ENCODE results near the gene ZNF680. TPM values are rescaled to one million over a fixed set of nuclear protein-coding genes. Genes with fewer than 3 reads are reported as not detected.
"Not testable (repeated sequence)": the region's sequence is repeated elsewhere in the genome, so short reads cannot be mapped to it uniquely, and the experiment has no call there.

Gene ZNF680
- polyA plus RNA-seq (2013, experiment 1 of 2; ENCODE audit: insufficient read length) = 2.9 TPM
- polyA plus RNA-seq (2013, experiment 2 of 2; ENCODE audit: insufficient read length) = 3.4 TPM

- peak; percentile 94 for DNase-seq
These were observed at the start of gene ZNF680 for GRCh38 chr7:64562626-64563278. Gene ZNF680 (minus strand): TSS chr7:64563071. CDS start chr7:64562954, 117 bp downstream.

DNA sequence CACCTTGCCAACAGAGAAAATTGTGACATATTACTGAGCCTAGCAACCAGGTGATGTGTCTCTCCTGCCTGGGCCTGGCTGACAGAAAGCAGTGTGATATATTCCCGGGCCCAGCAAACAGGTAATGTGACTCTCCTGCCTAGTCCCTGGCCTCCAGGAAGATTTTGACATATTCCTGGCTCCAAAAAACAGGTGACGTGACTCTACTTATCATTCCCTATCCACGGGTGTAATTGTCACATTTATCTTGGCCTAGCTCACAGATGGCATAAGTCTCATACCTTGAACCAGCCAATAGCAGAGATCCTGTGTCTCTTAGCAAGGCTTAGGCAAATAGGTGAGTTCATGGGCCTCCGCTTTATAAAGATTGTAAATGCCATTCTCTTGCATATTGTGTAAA lies 49.6 kb upstream of the ZNF680 start:
- no peak for DNase-seq

DNA sequence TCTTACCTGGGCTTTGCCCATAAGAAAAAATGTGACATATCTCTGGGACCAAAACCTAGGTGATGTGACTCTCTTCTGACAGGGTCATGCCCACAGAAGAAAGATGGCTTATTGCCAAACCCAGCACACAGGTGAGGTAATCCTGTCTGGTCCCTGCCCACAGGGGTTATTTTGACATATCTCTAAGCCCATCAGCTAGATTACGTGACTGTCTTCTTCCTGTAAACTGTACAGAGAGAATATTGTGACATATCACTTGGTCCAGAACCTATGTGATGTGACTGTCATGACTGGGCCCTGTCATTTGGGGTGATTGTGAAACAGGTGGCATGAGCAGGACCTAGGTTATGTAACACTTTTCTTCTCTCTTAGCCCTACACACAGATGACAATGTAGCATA lies 48.8 kb upstream of the ZNF680 start:
- no peak for DNase-seq

DNA sequence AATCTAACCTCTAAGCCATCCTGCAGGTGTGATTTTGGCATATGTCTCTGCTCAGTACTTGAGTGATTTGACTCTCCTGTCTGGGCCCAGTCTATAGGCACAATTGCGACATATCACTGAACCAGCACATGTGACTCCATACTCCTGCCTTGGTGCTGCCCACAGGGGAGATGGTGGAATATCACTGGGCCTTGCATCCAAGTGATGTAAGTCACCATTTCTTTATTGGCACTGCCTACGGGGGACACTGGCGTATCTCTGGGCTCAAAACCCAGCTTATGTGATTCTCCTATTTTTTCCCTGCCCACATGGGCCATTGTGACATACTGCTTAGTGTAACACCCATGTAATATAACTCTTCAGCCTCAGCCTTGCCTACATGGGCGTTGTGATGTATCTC lies 48.1 kb upstream of the ZNF680 start:
- DNase-seq = no peak

DNA sequence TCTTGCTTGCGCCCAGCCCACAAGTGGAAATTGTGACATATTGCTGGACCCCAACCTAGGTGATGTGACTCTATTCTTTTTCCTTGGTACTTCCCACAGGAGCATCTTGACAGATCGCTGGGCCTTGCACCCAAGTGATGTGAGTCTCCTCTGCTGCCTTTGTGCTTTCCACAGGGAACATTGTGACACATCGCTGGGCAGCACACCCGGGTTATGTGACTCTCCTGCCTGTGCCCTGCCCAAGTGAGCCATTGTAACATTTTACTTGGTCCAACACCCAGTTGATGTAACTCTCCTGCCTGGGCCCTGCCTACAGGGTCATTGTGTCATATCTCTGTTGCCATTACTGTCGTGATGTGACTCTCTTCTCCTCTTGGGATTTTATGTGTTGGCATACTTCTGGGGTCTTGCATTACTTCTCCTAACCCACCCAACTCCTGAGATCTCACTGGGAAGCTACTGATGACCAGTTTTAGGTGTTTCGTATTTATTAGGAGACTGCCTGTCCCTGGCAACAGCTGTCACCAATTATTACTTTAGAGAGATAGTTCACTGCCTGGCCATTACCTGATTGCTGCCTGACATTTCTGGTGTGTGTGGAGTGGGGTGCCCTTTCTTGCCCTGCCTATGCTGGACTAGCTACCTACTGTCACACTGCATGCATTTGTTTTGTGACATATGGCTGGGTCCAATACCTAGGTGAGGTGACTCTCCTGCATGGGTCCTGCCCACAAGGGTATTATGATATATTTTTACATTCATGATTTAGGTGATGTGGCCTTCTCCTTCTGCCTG lies 45.4 kb upstream of the ZNF680 start:
- DNase-seq = no peak

DNA sequence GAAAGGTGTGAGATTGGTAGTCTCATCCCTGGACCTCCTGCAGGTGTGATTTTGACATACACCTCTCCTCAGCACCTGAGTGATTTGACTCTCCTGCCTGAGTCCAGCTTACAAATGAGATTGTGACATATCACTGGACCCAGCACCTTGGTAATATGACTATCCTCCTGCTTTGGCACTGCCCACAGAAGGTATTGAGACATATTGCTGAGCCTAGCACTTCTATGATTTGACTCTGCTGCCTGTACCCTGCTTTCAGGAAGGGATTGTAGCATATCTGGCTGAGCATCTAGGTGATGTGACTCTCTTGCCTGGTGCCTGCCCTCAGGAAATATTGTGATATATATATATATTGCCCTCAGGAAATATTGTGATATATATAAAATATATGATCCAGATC lies 43.5 kb upstream of the ZNF680 start:
- DNase-seq = no peak

DNA sequence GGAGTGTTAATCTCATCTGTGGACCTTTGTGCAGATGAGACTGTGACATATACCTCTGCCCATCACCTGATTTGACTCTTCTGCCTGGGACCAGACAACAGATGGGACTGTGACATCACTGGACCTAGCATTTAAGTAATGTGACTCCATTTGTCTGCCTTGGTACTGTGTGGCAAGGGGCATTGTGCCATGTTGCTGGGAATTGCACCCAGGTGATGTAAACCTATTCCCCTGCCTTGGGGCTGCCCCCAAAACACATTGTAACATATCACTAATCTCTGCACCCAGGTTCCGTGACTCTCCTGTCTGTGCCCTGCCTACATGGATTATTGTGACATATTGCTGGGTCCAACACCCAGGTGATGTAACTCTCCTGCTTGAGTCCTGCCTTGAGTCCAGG lies 40.4 kb upstream of the ZNF680 start:
- no peak for DNase-seq

DNA sequence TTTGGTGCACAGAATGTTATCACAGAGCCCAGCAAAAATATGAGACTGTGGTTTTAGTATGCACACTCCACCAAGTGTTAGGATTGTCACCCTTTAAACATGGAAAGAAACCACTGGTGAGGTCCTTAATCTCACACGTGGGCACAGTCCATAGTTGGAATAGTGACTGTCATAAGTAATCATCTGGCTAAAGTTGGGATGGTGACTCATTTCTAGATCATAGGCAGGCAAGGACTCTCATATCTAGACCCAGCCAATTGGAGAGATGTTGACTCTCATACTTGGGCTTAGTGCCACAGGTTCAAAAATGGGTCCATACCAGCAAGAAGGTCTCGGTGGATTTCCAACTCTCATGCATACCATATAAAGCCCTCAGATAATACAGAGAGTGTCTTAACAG lies 39.6 kb upstream of the ZNF680 start:
- no peak for DNase-seq

GRCh38 chr7:64602086-64602485 lies 39.2 kb upstream of the ZNF680 start:
- no peak for DNase-seq

DNA sequence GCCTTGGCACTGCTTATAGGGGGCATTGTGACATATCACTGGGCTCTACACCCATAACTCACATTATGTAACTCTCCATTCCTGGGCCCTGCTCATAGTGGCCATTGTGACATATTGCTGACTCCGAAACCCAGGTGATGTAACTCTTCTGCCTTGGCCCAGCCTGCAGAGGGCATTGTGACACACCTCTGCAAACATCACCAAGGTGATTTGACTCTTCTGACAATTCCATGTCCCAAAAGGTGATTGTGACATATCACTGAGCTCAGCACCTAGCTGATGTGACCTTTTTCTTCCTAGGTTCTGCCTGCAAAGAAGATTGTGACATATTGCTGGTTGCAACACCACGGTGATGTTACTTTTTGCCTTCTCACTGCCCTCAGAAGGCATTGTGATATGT lies 36.5 kb upstream of the ZNF680 start:
- DNase-seq = no peak

DNA sequence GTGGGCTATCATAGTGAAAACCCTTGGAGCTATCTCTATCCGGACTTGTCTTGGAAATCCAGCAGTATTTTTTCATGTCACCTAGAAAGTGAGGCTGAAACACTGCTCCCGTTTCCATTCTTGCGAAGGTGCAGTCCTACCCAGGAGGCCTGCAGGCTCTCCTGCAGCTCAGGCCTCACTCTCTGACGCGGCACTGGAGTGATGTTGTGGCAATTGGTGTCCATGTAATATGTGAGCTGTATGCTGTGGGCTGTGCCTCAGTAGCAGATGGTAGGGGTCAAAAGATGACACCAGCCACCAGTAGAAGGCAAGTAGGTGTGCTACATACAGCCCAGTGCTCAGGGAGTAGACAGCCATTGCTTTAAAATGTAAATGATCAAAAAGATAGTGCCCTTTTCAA lies 28.1 kb upstream of the ZNF680 start:
- no peak for DNase-seq

DNA sequence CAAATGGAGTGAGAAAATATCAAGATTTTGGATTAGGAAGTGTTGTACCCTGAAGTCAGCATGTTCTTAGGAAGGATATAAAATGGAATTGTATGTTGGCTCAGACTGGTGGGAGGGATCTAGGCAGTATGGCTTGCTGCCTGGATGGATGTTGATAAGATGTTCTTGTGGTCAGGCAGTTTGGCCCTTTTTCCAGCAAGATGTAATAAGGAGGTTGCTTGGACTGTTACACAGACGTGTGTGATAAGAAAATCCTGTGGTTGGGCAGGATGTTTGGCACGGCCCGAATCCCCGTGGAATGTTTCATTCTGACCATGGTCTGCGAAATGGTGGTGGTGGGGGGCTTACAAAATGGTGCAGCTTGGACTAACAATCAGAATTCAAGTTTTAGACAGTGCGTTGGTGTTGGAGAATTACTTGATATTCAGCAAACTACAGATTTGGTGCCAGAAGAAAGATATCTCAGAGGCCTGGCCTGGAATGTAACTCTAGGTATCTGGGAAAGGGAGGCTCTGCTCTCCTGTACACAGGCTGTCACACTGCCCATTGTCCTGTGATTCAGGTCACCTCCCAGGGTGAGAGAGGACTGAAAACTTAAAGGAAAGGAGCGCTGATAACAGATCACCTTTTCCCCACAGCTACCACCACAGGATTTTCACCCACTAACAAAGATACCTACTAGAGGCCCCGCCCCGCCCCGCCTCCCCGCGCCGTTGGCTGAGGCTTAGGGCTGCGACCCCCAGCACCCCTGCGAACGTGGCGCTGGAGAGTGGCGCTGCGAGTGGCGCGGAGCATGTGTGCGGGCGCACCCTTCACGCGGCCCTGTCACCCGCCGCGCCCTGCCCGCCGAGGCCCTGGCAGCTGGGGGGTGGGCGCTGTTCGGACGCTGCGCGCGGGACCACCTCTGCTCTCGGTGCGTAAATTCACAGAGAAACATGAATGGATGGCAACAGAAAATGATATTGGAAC lies 19.3 kb upstream of the ZNF680 start:
- DNase-seq = no peak

DNA sequence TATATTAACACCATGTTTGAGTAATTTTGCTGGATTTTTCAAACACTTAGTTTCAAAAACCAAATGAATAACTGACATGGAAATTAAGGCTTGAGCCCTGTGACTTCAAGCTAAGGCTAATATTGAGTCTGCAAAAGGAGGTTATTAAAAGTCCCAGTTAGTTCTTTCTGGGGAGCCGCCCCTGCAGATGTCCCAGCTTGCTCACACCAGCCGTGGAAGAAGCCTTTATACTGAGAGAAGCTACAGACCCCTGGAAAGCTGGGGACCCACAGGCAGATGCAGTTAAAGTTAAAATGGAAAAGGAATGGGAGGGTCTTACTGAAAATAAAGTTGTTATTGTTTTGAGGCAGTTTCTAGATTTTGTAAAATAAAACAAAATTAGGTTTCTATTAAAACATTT lies 18.5 kb upstream of the ZNF680 start:
- no peak for DNase-seq

DNA sequence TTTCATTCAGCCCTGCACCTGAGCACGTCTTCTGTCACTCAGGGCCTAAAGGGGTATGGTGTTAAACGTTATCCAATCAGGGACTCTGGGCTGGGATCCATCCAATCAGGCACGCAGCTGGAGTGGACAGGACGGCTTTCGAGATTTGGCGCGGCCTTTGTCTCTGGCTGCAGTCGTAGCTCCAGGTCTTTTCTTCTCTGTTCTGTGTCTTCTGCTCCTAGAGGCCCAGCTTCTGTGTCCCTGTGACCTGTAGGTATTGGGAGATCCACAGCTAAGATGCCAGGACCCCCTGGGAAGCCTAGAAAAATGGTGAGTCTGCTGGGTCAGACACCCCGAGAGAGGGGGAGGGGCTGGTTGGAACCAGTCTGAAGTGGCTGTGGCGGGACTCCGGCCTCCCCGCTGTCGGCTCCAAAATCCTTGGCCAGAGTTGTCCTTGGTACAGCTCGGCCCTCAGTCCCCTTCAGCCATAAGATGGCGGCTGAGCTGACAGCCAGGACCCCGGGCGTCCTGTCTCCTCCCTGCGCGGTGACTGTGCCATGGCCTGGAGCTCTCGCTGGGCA lies 11.7 kb upstream of the ZNF680 start:
- DNase-seq = peak; percentile 11

DNA sequence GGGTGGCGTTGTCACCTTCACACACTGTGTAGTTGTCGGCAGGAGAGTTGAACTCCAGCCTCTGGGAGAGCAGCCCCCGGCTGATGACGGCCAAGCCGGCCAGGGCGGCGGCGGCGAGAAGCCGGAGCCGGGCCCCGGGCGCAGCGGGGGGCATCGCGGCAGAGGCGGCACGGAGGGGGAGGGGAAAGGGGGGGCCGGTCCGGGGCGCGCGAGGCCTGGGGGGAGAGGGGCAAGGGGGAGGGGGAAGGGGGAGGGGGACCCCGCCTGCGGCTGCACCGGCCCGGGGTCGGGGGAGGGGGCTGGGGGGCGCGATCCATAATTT lies 7.4 kb upstream of the ZNF680 start:
- not testable (repeated sequence) for DNase-seq

- peak; percentile 16 for DNase-seq
These were observed 6.8 kb upstream of the ZNF680 start for GRCh38 chr7:64569372-64570283.

DNA sequence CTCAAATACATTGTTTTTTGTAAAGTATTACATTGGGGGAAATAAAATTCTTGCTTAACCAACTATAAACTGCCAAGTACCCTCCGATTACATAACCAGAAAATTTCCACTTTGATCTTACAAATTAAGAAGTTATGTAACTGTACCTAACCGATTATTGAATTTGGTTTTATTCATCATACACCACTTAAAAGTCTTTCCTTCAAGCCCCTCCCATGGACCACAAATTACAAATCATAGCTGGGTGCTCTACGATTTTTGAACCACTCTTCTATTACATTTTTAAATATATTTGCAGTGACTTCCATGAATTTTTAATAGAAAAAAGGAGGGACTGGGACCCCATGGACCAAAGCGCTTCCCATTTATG lies 630 bp downstream of the ZNF680 start:
- DNase-seq = no peak

DNA sequence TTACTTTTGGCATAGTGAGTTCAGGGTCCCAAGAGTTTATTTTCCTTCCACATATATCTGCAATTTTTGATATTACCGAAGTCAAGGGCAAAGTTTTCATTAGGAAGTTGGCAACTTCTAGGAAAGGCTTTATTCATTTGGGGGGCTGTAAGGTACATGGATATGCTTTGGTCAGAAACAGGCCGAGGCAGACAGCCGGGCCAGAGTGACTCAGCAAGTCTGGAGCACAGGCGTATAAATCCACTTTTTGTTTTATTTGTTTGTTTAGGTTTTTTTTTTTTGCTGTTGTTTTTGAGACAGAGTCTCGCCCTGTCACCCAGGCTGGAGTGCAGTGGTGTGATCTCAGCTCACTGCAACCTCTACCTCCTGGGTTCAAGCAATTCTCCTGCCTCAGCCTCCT lies 3.7 kb downstream of the ZNF680 start:
- no peak for DNase-seq

GRCh38 chr7:64558781-64559180 lies 4.1 kb downstream of the ZNF680 start:
- DNase-seq = no peak

DNA sequence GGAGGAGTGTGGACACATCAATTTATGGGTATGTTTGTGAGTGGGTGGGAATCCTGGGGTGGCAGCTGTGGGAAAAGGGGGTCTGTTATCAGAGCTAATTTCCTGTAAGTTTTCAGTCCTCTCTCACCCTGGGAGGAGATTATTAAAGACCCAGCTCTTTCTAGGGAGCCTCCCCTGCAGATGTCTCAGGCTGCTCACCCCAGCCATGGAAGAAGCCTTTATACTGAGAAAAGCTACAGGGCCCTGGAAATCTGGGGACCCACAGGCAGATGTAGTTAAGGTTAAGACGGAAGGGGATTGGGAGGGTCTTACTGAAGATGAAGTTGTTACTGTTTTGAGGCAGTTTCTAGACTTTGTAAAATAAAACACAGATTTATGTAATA lies 4.6 kb downstream of the ZNF680 start:
- no peak for DNase-seq

DNA sequence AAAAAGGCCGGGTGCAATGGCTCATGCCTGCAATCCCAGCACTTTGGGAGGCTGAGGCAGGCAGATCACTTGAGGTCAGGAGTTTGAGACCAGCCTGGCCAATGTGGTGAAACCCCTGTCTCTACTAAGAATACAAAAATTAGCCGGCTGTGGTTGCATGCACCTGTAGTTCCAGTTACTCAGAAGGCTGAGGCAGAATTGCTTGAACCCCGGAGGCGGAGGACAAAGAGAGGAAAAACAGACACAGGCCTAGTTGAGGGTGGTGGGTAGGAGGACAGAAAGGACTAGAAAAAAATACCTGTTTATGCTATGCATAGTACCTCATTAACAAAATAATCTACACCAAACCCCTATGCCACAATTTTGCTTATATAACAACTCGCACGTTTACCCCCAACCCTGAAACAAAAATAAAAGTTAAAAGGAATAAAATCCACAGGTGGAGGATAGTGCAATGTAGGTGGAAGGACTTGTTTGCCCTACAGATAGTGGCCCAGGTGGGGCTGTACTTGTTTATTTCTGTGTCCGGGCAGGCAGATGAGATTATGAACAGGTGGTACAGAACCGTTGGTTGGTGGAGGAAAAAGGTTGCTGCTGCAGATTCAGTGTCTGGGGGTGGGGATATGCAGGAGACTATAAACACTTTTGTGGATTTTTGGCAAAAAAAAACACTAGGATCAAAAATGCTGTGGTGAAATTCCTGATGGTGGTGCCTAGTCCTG lies 5.1 kb downstream of the ZNF680 start:
- no peak for DNase-seq
